Measurements from ENCODE around the gene DAGLA. TPM values are rescaled to one million over a fixed set of nuclear protein-coding genes. Genes with fewer than 3 reads are reported as not detected.
A peak's percentile ranks its signal among the peaks of the same experiment; 100 is the strongest.

The DAGLA gene
- total RNA-seq, 2 experiments from 2014 or later: 0.44 to 0.45 TPM

DNA sequence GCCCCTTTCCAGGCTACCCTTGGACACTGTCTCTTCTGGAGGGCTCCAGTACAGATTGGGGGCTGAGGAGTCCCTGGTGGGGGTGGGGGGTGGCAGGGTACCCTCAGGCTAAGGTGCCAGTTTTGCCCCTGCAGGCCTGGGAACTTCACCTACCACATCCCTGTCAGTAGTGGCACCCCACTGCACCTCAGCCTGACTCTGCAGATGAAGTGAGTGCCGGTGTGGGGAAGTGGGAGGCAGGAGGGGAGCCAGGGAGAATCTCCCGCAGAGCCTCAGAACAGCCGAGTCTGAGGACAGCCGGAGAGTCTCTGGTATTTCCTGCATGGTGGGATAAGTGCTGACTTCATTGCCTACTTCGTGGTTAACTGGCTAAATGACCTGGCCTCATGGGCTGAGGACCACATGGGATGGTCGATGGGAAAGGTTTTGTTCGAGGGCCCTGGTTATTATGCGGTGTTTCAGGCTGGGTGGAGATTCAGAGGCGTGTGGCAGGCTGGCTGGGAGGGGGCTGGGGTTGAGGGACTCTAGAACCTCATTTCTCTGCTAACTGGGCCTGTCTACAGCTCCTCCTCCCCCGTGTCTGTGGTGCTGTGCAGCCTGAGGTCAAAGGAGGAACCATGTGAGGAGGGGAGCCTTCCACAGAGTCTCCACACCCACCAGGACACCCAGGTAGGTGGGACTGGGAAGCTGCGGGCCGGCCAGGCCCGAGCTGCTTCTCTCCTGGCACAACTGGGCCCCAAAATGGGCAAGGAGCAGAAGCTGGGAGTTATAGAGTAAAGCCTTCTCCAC is 103.7 kb downstream of the DAGLA start:
- DNase-seq: no peak
- Mint-ChIP-seq H3K4me3 (no peak overlapping the region), H3K27me3 (no peaks in the 10 kb centered on the region), H3K4me1 (peaks cover 2% of the 10 kb centered on the region), H3K9me3 (no peaks in the 10 kb centered on the region), H3K36me3 (ENCODE audit: low read depth) (peaks cover 7% of the 10 kb centered on the region), H3K27ac (no peak overlapping the region)
- CTCF ChIA-PET: interaction anchor here (1.4 kb wide), 1 partner anchor 8 kb away, joined by 3 read pairs; no protein-coding TSS in a partner anchor
- POLR2A ChIA-PET: no interaction called here

- DNase-seq: no peak
- Mint-ChIP-seq H3K9me3 (no peaks in the 10 kb centered on the region), H3K27ac (no peak overlapping the region), H3K4me1 (peaks cover 2% of the 10 kb centered on the region), H3K4me3 (no peak overlapping the region), H3K27me3 (no peaks in the 10 kb centered on the region), H3K36me3 (ENCODE audit: low read depth) (peaks cover 11% of the 10 kb centered on the region)
- POLR2A ChIA-PET: interaction anchor here (0.6 kb wide), 1 partner anchor 12 kb away, joined by 3 read pairs; no protein-coding TSS in a partner anchor
- CTCF ChIA-PET: interaction anchor here (0.6 kb wide), 1 partner anchor 25 kb away, joined by 3 read pairs; no protein-coding TSS in a partner anchor
Observed at GRCh38 chr11:61784506-61784805, 104.3 kb downstream of the DAGLA start.

DNA sequence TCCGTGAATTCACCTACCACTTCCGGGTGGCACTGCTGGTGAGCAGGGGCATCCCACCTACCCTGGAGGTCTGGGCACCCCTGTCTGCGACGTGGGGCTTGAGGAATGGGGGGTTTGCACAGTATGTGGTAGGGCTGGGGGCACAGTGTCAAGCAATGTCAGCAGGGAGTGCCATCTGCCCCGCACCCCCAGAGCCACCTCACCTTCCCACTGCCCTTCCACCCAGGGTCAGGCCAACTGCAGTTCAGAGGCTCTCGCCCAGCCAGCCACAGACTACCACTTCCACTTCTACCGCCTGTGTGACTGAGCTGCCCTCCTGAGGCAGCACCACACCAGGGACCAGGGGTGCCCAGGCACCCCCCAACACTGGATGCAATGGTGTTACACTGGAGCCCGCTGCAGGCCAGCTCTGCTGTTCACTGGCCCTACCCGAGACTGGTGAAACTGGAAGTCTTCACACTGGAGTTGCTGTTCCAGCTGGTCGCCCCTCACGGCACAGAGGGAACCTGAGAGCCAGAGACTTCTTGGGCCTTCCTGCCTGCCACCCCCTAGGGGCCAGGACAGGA is 105.7 kb downstream of the DAGLA start:
- Mint-ChIP-seq H3K9me3 (no peaks in the 10 kb centered on the region), H3K36me3 (ENCODE audit: low read depth) (peaks cover 21% of the 10 kb centered on the region), H3K27me3 (no peaks in the 10 kb centered on the region), H3K4me1 (peaks cover 13% of the 10 kb centered on the region), H3K4me3 (no peak overlapping the region), H3K27ac (no peak overlapping the region)
- CTCF ChIA-PET: interaction anchor here (0.6 to 1.7 kb wide), 3 partner anchors 9 to 296 kb away, joined by 3 to 5 read pairs (median 3); no protein-coding TSS in a partner anchor
- no peak for DNase-seq
- POLR2A ChIA-PET: no interaction called here

DNA sequence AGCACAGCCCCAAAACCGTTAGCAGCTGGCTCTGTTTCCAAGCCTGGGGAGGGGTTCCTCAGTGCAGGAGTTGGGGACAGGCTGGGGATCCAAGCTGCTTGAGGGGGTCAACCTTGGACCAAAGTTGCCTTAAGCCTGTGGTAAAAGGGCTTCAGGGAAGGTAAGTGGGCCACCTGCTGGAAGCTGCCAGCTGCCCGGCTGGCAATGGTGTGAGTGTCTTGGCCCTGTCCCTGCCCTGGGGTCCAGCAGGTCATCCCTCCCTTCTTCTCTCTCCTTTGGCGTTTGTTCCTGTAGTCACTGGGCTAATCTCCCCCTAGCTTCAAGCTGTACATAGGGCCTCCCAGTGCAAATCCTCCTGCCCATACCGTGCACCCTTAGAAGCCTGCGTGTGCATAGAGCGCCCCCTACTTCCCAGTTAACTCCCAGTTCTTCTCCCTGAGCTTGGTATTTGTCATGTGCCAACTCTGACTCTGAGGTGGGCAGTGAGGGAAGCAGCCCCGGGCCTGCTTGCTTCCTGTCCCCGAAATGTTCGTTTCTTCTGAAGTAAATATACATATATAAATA is 107.8 kb downstream of the DAGLA start:
- peaks cover 23% of the 10 kb centered on the region for H3K36me3 Mint-ChIP-seq (ENCODE audit: low read depth)
- ChIA-PET POLR2A (no interaction called here), CTCF (interaction anchor here (1.0 to 2.0 kb wide), 11 partner anchors 8 to 55 kb away, joined by 3 to 11 read pairs (median 4); no protein-coding TSS in a partner anchor)
- H3K27ac Mint-ChIP-seq: no peak overlapping the region
- DNase-seq: peak; percentile 30
- H3K4me1 Mint-ChIP-seq: peaks cover 20% of the 10 kb centered on the region
- H3K9me3 Mint-ChIP-seq: no peaks in the 10 kb centered on the region
- no peaks in the 10 kb centered on the region for H3K27me3 Mint-ChIP-seq
- H3K4me3 Mint-ChIP-seq: no peak overlapping the region

DNA sequence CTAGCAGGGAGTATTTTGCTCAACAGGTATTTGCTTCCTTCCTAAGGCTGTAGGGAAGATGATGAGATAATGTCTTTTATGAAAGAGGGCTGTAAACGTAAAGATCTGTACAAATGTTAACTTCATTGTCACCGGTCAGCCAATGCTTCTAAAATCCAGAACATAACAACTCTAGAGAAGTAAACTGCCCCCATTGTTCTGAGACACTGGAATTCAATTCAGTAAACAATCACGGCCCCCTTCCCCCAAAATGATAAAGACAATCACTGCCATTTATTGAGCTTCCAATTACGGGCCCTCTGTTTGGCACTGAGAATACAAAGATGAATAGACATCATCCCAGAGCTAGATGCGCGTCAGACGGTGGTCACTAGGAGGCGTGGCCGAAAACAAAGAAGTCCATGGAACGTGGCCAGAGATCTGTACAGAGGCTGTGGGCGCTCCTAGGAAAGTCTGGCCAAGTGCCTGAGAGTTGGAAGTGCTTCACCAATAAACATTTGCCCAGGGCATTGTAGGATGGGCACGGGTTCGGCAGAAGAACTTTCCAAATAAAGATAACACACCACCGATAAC is 111.6 kb downstream of the DAGLA start:
- Mint-ChIP-seq H3K4me1 (peaks cover 44% of the 10 kb centered on the region), H3K27me3 (no peaks in the 10 kb centered on the region), H3K9me3 (no peaks in the 10 kb centered on the region), H3K36me3 (ENCODE audit: low read depth) (peaks cover 51% of the 10 kb centered on the region), H3K27ac (peak overlapping the region; percentile 98), H3K4me3 (peak overlapping the region; percentile 85)
- ChIA-PET POLR2A (interaction anchor here (0.6 to 2.2 kb wide), 2 partner anchors 24 to 90 kb away, joined by 4 to 7 read pairs; no protein-coding TSS in a partner anchor), CTCF (interaction anchor here (0.6 to 1.8 kb wide), 7 partner anchors 9 to 1040 kb away, joined by 3 to 6 read pairs (median 3); partner anchors contain the start of gene FADS2)
- peak; percentile 45 for DNase-seq

DNA sequence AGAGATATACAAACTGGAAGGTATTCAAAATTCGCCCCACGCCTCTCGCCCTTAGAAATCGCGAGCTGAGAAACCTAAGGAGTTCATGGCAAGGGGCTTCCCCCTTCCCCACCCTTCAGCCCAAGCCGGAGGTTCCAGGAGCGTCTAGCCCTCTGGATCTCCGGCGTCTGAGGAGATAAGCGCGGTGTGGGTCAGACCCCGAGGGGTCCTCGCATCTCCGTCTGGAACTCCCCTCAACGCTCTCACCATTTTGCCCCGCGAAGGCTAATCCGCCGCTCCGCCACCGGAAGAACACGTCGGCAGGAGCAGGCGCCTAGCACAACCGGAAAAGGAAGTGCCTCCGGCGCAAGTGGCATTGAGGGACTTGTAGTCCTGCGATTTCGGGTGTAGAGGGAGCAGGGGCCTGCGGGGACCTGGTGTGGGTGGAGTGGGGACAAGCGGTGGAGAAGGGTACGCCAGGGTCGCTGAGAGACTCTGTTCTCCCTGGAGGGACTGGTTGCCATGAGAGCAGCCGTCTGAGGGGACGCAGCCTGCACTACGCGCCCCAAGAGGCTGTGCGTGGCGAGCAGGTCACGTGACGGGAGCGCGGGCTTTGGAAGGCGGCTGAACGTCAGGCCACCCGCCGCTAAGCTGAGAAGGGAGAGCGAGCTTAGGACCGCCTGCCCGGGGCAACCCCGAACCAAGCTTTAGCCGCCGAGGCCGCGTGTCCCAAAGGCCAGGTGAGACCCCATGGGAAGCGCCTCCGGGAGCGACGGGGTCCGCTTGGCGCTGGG is 112.3 kb downstream of the DAGLA start, which contains the start of the genes FEN1 and TMEM258:
Gene FEN1, plus strand, starts transcription at position 602 of the 773 bp plus-strand sequence. CDS start 2,451 bp downstream, outside the sequence.
Gene TMEM258, minus strand, starts transcription at position 290 of the 773 bp plus-strand sequence. Its CDS starts 41 bp downstream, at position 249.
- H3K36me3 Mint-ChIP-seq (ENCODE audit: low read depth): peaks cover 55% of the 10 kb centered on the region
- POLR2A ChIA-PET: interaction anchor here (0.6 to 2.2 kb wide), 3 partner anchors 23 to 249 kb away, joined by 3 to 7 read pairs (median 4); no protein-coding TSS in a partner anchor
- H3K27me3 Mint-ChIP-seq: no peaks in the 10 kb centered on the region
- peak within 1 kb of the TSS; percentile 85 for H3K4me3 Mint-ChIP-seq
- no peaks in the 10 kb centered on the region for H3K9me3 Mint-ChIP-seq
- H3K27ac Mint-ChIP-seq: peak within 1 kb of the TSS; percentile 98
- CTCF ChIA-PET: interaction anchor here (0.6 to 1.8 kb wide), 16 partner anchors 9 to 1040 kb away, joined by 3 to 6 read pairs (median 3); partner anchors contain the start of genes FADS1 and FADS2
- peaks cover 49% of the 10 kb centered on the region for H3K4me1 Mint-ChIP-seq
- DNase-seq: peak; percentile 91

DNA sequence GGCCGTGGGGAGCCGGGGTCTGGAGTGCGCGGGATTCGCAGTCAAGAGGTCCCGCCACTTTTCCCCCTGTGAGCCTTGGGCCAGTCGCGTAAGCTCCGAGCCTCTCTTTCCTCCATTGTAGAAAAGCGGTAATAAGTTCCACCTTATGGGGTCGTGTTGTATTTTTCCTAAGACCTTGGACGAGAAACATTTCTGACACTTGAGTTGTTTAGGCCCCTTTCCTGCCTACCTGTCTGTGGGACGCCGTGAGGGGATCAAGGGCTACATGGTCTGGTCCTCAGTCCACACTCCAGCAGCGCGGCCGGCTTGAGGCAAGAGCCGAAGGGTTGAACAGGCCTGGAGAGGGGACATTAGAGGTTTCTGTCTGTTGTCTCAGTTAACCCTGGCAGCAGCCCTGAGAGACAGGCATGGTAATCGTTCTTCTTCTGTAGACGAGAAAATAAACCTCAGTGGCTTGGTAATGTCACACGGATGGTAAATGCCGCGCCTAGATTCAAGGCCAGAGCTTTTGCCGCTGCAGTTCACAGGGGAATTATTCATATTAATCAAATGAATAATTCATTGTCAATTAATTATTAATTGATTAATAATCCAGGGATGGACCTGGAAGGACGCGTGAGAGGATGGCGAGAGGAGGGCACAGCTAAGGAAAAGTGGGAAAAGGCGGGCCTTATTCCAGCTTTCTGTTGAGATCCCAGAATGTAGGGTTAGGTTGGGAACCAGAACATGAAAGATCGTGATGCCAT is 113.1 kb downstream of the DAGLA start:
- ChIA-PET POLR2A (interaction anchor here (0.6 to 2.2 kb wide), 2 partner anchors 22 to 249 kb away, joined by 3 to 7 read pairs; no protein-coding TSS in a partner anchor), CTCF (interaction anchor here (0.6 to 1.5 kb wide), 13 partner anchors 10 to 315 kb away, joined by 3 to 5 read pairs (median 3); partner anchors contain the start of genes FADS1 and FADS2)
- Mint-ChIP-seq H3K4me1 (peaks cover 47% of the 10 kb centered on the region), H3K4me3 (peak overlapping the region; percentile 85), H3K27me3 (no peaks in the 10 kb centered on the region), H3K9me3 (no peaks in the 10 kb centered on the region), H3K27ac (peak overlapping the region; percentile 98), H3K36me3 (ENCODE audit: low read depth) (peaks cover 61% of the 10 kb centered on the region)
- DNase-seq: peak; percentile 22

DNA sequence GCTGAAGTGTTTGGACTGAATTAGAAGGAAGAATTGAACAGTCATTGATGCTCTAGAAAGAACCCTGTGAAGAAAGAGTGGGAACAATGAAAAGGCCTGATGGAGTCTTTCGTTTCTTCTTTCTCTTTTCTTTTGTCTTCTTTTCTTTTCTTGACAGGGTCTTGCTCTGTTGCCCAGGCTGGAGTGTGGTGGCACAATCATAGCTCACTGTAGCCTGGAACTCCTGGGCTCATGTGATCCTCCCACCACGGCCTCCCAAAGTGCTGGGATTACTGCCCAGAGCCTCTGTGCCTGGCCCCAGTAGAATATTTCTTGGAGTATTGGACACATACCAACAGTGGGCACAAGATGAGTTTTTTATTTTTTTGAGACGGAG is 113.6 kb downstream of the DAGLA start:
- H3K4me3 Mint-ChIP-seq: peak overlapping the region; percentile 85
- peaks cover 50% of the 10 kb centered on the region for H3K4me1 Mint-ChIP-seq
- no peaks in the 10 kb centered on the region for H3K9me3 Mint-ChIP-seq
- ChIA-PET CTCF (interaction anchor here (1.0 to 1.5 kb wide), 6 partner anchors 11 to 289 kb away, joined by 3 to 5 read pairs (median 4); no protein-coding TSS in a partner anchor), POLR2A (interaction anchor here (0.7 kb wide), 1 partner anchor 51 kb away, joined by 3 read pairs; no protein-coding TSS in a partner anchor)
- no peak for DNase-seq
- peaks cover 60% of the 10 kb centered on the region for H3K36me3 Mint-ChIP-seq (ENCODE audit: low read depth)
- H3K27ac Mint-ChIP-seq: peak overlapping the region; percentile 98
- H3K27me3 Mint-ChIP-seq: no peaks in the 10 kb centered on the region

DNA sequence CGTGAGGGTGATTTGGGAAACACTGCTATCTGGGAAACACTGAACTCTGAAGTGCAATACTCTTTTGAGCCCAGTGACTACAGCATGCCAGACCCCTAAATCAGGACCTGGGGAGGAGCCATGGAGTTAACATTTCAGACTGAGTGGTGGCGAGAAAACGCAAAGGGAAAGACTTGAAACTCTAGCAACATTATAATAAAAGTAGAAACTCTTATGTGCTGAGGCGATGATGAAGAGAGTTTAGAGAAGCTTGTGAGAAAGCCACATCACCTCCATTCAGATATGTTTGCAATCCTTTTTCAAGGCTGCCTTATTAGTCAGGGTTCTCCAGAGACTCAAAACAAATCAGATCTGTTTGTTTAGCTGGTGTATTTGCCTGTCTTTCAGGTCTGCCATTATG is 114.4 kb downstream of the DAGLA start:
- Mint-ChIP-seq H3K9me3 (no peaks in the 10 kb centered on the region), H3K4me3 (peak overlapping the region; percentile 48), H3K27ac (no peak overlapping the region), H3K27me3 (no peaks in the 10 kb centered on the region), H3K4me1 (peaks cover 56% of the 10 kb centered on the region), H3K36me3 (ENCODE audit: low read depth) (peaks cover 60% of the 10 kb centered on the region)
- DNase-seq: no peak
- POLR2A ChIA-PET: interaction anchor here (0.7 kb wide), 1 partner anchor 50 kb away, joined by 3 read pairs; no protein-coding TSS in a partner anchor
- CTCF ChIA-PET: interaction anchor here (1.5 kb wide), 1 partner anchor 33 kb away, joined by 4 read pairs; no protein-coding TSS in a partner anchor

- ChIA-PET POLR2A (no interaction called here), CTCF (interaction anchor here (1.6 to 6.7 kb wide), 3 partner anchors 18 to 317 kb away, joined by 4 to 57 read pairs (median 19); partner anchors contain the start of gene FADS1)
- Mint-ChIP-seq H3K4me3 (peak overlapping the region; percentile 48), H3K27ac (peak overlapping the region; percentile 60), H3K36me3 (ENCODE audit: low read depth) (peaks cover 54% of the 10 kb centered on the region), H3K9me3 (no peaks in the 10 kb centered on the region), H3K27me3 (no peaks in the 10 kb centered on the region), H3K4me1 (peaks cover 50% of the 10 kb centered on the region)
- no peak for DNase-seq
Observed at GRCh38 chr11:61795459-61795858, 115.3 kb downstream of the DAGLA start.

All from activated CD4-positive, alpha-beta T cell treated with anti-CD3 and anti-CD28 coated beads, Interleukin-2, amount 10 ng/mL, durations not matched to agents 7 days and 5 days (primary cell).